ENCODE results near the gene S100A5. TPM values are rescaled to one million over a fixed set of nuclear protein-coding genes. Genes with fewer than 3 reads are reported as not detected.
A peak's percentile ranks its signal among the peaks of the same experiment; 100 is the strongest.

Gene S100A5
- total RNA-seq, 1 experiment from 2014 or later = 6.0 TPM

DNA sequence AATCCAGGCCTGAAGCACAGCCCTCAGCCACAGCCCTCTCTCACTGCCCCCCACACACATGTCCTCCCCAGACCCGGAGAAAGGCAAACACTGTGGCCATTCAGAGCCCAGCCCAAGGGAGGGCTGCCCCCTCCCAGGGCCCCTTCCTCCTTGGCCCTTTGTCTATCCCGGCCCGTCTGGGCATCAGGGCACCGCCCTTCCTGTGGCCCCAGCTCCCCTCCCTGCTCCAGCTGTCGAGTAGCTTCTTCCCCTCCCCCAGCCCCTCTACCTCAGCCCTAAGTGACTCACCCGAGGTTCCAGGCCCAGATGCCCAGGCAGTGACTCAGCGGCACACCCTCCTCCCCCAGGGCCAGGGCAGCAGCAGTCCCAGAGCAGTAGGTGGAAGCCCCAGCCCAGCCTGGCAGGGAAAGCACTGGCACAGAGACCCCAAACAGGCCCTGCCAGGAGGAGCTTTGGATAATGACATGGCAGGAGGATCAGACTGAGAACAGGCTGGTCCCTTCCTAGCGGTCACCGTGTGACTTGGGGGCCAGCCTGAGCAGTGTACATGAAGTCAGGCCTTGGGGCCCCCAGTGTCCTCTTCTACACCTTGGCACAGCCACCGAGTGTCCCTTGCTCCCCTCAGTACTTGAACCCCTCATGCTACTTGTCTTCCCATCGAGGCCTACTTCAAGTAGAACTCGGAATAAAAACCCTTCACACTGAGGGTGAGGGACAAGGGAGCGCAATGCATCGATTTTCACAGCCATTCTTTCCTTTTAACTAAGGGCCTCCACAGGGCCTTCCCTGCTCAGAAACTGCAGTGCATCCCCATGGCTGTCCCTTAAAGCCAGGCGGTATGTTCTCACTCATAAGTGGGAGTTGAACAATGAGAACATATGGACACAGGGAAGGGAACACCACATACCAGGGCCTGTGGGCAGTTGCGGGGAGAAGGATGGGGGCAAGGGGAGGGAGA lies 26.0 kb upstream of the S100A5 start:
- no peaks in the 10 kb centered on the region for H3K27me3 ChIP-seq (ENCODE audit: insufficient read depth, low read length)
- ChIA-PET CTCF (interaction anchor here (0.7 to 1.9 kb wide), 9 partner anchors 27 to 213 kb away, joined by 3 to 12 read pairs (median 5); partner anchors contain the start of genes S100A13, S100A5 and S100A6), POLR2A (interaction anchor here (0.5 to 4.6 kb wide), 28 partner anchors 9 to 461 kb away, joined by 3 to 114 read pairs (median 4); partner anchors contain the start of genes CHTOP, S100A13, S100A14 and S100A16), RAD21 (ENCODE audit: low non-redundant PET in 1 of 2, low total read pairs in 2 of 2, uncharacterized antibody in 2 of 2, unreplicated experiment in 2 of 2) (interaction anchor here (0.9 to 1.7 kb wide), 7 partner anchors 21 to 56 kb away, joined by 3 to 7 read pairs (median 4); partner anchors contain the start of genes S100A6 (in 2 of the 2) and S100A4 (in 1 of the 2))
- peak overlapping the region; percentile 100 for H3K27ac ChIP-seq (ENCODE audit: low read depth, low read length)
- peak overlapping the region; percentile 77 for H3K4me2 ChIP-seq (ENCODE audit: low read length)
- BruUV-seq (replicated peaks) = TSS peak; percentile 93
- peak; percentile 79 for ATAC-seq
- H3K9me2 ChIP-seq (ENCODE audit: insufficient read depth) = no peaks in the 10 kb centered on the region
- DNase-seq (ENCODE audit: low read depth, low spot score) = peak; percentile 96
- peak overlapping the region; percentile 80 for H3K9ac ChIP-seq (ENCODE audit: low read length)
- no peaks in the 10 kb centered on the region for H3K9me3 ChIP-seq (ENCODE audit: control insufficient read depth in 1 of 2, insufficient read depth in 1 of 2, low read depth in 1 of 2, low read length in 2 of 2)
- no peak overlapping the region for H2AFZ ChIP-seq (ENCODE audit: low read depth, low read length, poor library complexity, severe bottlenecking)
- peak overlapping the region; percentile 23 to 41 for H3K4me3 ChIP-seq (replicated peaks in 1 of 2; ENCODE audit: low read depth in 1 of 2, low read length in 2 of 2)
- H3K36me3 ChIP-seq (ENCODE audit: control insufficient read depth in 1 of 2, insufficient read depth in 2 of 2, low read length in 2 of 2) = no peaks in the 10 kb centered on the region
- H3K79me2 ChIP-seq (ENCODE audit: insufficient read depth, low read length) = no peaks in the 10 kb centered on the region
- peaks cover 62 to 81% of the 10 kb centered on the region in 2 experiments for H3K4me1 ChIP-seq (ENCODE audit: control insufficient read depth in 1 of 2, insufficient read depth in 2 of 2, low read length in 2 of 2)
- intact Hi-C loops (cut with micrococcal nuclease) = loop anchor here (1.0 kb wide), 2 partner anchors 17 to 30 kb away; partner anchors contain the start of gene S100A3
- no peaks in the 10 kb centered on the region for H4K20me1 ChIP-seq (ENCODE audit: insufficient read depth)
- TF ChIP-seq, protein P1, sequence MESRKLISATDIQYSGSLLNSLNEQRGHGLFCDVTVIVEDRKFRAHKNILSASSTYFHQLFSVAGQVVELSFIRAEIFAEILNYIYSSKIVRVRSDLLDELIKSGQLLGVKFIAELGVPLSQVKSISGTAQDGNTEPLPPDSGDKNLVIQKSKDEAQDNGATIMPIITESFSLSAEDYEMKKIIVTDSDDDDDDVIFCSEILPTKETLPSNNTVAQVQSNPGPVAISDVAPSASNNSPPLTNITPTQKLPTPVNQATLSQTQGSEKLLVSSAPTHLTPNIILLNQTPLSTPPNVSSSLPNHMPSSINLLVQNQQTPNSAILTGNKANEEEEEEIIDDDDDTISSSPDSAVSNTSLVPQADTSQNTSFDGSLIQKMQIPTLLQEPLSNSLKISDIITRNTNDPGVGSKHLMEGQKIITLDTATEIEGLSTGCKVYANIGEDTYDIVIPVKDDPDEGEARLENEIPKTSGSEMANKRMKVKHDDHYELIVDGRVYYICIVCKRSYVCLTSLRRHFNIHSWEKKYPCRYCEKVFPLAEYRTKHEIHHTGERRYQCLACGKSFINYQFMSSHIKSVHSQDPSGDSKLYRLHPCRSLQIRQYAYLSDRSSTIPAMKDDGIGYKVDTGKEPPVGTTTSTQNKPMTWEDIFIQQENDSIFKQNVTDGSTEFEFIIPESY (IDR thresholded peaks at IDR 0.05; ENCODE audit: extremely low read depth, insufficient replicate concordance, low read length) = peak; percentile 83
- peak; percentile 48 for TF ChIP-seq POLR2A (IDR thresholded peaks at IDR 0.05; ENCODE audit: borderline replicate concordance, extremely low read depth, insufficient read depth, insufficient read length)
- TF ChIP-seq CBX3 (IDR thresholded peaks at IDR 0.05; ENCODE audit: low read depth) = no peak
- TF ChIP-seq SIN3A (IDR thresholded peaks at IDR 0.05; ENCODE audit: low read depth) = no peak
- TF ChIP-seq JUND (IDR thresholded peaks at IDR 0.05) = no peak
- no peak for TF ChIP-seq ZNF274 (IDR thresholded peaks at IDR 0.05; ENCODE audit: low read depth, low read length)
- no peak for TF ChIP-seq FOSL1 (IDR thresholded peaks at IDR 0.05; ENCODE audit: low read depth)
- TF ChIP-seq EGR1 (IDR thresholded peaks at IDR 0.05; ENCODE audit: low read depth) = no peak
- no peak for TF ChIP-seq CEBPB (IDR thresholded peaks at IDR 0.05; ENCODE audit: low read depth)
- TF ChIP-seq, protein P2, sequence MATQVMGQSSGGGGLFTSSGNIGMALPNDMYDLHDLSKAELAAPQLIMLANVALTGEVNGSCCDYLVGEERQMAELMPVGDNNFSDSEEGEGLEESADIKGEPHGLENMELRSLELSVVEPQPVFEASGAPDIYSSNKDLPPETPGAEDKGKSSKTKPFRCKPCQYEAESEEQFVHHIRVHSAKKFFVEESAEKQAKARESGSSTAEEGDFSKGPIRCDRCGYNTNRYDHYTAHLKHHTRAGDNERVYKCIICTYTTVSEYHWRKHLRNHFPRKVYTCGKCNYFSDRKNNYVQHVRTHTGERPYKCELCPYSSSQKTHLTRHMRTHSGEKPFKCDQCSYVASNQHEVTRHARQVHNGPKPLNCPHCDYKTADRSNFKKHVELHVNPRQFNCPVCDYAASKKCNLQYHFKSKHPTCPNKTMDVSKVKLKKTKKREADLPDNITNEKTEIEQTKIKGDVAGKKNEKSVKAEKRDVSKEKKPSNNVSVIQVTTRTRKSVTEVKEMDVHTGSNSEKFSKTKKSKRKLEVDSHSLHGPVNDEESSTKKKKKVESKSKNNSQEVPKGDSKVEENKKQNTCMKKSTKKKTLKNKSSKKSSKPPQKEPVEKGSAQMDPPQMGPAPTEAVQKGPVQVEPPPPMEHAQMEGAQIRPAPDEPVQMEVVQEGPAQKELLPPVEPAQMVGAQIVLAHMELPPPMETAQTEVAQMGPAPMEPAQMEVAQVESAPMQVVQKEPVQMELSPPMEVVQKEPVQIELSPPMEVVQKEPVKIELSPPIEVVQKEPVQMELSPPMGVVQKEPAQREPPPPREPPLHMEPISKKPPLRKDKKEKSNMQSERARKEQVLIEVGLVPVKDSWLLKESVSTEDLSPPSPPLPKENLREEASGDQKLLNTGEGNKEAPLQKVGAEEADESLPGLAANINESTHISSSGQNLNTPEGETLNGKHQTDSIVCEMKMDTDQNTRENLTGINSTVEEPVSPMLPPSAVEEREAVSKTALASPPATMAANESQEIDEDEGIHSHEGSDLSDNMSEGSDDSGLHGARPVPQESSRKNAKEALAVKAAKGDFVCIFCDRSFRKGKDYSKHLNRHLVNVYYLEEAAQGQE (IDR thresholded peaks at IDR 0.05; ENCODE audit: low read depth) = no peak
- TF ChIP-seq POLR2AphosphoS5 (IDR thresholded peaks at IDR 0.05; ENCODE audit: low read depth, low read length) = peak; percentile 83
- TF ChIP-seq SP1 (IDR thresholded peaks at IDR 0.05; ENCODE audit: low read depth) = no peak
- TF ChIP-seq SRF (IDR thresholded peaks at IDR 0.05; ENCODE audit: low read depth) = no peak
- no peak for TF ChIP-seq EZH2 (IDR thresholded peaks at IDR 0.05)
- TF ChIP-seq, protein P3, sequence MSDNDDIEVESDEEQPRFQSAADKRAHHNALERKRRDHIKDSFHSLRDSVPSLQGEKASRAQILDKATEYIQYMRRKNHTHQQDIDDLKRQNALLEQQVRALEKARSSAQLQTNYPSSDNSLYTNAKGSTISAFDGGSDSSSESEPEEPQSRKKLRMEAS (IDR thresholded peaks at IDR 0.05) = no peak
- TF ChIP-seq TCF7L2 (IDR thresholded peaks at IDR 0.05; ENCODE audit: borderline replicate concordance, extremely low read depth, insufficient read depth, insufficient read length) = peak; percentile 95
- TF ChIP-seq, protein P4, sequence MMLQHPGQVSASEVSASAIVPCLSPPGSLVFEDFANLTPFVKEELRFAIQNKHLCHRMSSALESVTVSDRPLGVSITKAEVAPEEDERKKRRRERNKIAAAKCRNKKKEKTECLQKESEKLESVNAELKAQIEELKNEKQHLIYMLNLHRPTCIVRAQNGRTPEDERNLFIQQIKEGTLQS (IDR thresholded peaks at IDR 0.05) = no peak
- TF ChIP-seq RAD21 (IDR thresholded peaks at IDR 0.05; ENCODE audit: low read depth) = no peak
- TF ChIP-seq YY1 (IDR thresholded peaks at IDR 0.05; ENCODE audit: extremely low read depth, insufficient replicate concordance, low read depth, low read length) = peak; percentile 81
